NOMO-1 (cell line): ENCODE measurements around the gene ATP6V0E1.

ENCODE experiments used
- DNase-seq, 2 experiments: peaks; one replicate each; lab custom pipeline; 2025; ENCODE audit not compliant: unreplicated experiment in 2 of 2; lab: John Stamatoyannopoulos, UW

The ATP6V0E1 gene

GRCh38 chr5:172983542-172984243 is at the start of gene ATP6V0E1:
ATP6V0E1 (plus strand) TSS chr5:172983771; CDS start chr5:172983861, 90 bp downstream.
- peak; percentile 84 to 88 for DNase-seq

GRCh38 chr5:172935096-172935495 is 48.5 kb upstream of the ATP6V0E1 start:
- no peak for DNase-seq

- no peak for DNase-seq
These were observed 47.2 kb upstream of the ATP6V0E1 start for GRCh38 chr5:172936401-172936800.

DNA sequence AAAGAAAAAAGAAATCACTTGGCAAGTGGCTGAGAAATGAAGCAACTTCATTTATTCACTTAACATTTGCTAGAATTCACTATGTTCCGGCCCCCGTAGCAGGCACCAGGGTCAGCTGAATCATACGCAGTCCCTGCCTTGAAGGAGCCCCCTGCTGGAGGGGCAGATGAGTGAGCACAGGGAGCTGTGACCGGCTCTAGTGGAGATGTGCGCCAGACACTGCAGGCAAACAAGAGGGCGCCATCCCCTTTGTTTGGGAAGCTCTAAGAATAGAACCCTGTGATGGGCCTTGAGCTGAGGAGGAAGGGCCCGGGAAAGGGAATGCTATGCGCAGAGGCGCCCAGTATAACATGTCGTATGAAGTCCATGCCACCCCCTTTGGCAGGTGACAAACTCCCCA is 44.5 kb upstream of the ATP6V0E1 start:
- DNase-seq: no peak

- DNase-seq: no peak
These were observed 43.8 kb upstream of the ATP6V0E1 start for GRCh38 chr5:172939611-172940267.

DNA sequence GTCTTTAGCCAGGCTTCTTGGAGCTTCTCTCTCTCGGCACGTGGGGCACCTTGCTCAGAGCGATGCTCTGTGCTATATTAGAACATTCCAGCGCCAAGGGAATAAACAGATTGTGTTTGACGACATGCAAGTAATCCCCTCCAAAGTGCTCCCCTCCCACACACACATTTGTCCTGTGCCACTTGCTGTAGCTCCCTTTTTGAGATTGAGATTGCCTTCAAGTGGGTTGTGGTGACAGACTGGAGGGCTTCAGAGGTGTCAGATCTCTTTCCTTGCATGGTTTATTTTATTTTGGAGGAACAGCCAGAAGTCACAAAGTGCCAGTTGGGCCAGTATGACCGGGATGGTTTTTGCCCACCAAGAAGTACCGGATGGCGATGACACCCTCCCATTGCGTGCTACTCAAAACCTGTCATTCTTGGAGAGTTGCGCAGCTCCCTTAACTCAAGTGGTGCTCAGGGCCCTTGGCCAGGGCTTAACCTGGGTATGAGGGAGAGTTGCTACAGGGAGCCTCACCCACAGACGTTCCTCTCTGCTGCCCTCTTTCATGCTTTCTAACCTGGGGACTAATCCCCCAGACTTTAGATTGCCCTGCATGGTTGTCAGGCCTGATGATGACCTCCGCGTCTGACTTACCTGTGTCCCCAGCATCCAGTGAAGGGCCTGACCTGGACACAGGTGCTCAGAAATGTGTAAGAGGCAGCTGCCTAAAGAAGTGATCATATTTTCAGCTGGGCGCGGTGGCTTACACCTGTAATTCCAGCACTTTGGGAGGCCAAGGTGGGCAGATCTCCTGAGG is 43.1 kb upstream of the ATP6V0E1 start:
- no peak for DNase-seq

DNA sequence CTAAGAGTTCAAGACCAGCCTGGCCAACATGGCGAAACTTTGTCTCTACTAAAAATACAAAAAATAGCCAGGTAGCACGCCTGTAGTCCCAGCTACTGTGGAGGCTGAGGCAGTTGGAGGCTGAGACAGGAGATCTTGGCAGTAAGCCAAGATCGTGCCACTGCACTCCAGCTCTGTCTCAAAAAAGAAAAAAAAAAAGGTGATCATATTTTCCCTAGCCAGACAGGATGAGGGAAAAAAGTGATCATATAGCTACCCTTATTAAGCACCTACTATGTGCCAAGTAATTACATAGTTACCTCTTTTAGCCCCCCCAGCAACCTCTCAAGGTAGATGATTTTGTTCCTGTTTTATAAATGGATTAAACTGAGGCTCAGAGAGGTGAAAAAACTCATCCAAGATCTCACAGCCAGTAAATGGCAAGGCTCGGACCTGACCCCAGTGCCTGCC is 42.5 kb upstream of the ATP6V0E1 start:
- DNase-seq: no peak

DNA sequence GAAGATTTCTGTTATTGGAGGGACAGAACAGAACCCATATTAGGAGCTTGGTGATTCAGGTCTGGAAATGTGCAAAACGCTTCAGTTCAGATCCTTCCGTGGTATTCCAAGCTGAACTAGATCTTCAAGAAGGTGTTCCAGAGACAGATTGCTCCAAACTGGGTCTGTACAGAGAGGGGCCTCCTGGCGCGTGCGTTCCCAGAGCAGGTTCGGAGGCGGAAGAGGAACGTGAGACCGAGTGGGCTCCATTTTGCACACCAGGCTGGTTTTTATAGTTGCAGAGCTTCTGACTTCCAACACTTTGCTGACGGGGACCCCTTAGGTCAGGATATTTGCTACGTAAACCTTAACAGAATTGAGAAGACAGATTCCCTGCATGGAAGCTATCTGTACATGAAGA is 41.0 kb upstream of the ATP6V0E1 start:
- DNase-seq: no peak

DNA sequence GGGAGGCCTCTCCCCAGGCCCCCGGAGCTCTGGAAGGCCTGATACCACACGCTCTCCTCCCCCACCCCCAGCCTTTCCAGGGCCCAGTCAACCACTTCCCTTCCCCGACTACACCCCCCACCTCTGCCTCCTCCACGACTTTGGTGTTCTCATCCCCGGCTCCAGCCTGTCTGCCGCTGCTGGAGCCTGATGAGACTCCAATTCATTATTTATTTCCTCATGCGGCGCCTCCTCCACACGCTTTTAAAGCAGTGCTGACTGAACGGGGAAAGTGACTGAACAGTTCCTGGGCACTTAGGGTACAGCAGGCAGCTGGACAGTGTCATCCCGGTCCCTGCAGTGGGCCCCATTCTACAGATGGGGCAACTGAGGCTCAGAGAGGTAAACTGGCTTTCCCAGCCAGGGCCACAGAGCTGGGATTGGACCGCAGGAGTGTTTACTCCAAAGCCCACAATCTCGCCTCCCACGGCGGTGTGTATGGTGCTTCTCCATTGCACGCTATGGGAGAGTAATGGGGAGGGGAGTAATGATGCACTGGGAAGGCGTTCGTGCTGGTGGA is 40.2 kb upstream of the ATP6V0E1 start:
- no peak for DNase-seq

DNA sequence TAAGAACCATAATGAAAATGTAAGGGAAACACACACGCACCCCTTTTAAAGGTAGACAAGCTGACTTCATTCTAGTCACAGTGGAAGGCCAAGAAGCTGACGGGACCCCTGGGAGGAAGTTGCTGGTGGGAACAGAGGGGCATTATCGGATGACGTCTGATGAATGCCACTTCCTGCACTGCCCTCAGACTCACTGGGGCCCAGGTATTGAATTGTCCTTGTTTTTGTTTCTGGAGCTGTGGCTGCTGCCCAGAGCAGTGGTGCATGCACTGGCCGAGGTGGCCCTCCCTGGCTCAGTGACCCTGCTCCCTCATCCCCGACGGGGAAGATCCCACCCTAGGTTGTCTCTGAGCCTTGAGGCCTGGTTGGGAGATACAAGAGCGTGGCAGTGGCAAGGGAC is 39.7 kb upstream of the ATP6V0E1 start:
- no peak for DNase-seq

DNA sequence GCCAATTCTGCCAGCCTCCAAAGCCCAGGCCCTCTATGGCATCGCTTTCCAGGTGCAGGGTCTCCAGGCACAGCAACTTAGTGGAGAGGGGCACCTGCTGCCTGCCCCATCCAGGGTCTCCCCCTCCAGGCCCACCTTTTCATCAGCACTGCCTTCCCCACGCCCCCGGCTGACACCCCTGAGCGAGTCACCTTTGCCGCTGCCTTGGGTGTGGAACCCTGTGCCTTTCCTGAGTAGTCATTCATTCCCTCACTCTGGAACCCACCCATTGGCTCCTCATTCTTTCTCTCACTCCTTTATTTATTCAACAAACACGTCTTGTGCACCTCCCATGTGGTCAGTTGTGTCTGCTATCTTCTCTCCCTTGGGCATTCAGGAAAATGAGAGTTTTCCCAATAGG is 38.8 kb upstream of the ATP6V0E1 start:
- DNase-seq: no peak

GRCh38 chr5:172945151-172945550 is 38.4 kb upstream of the ATP6V0E1 start:
- no peak for DNase-seq

GRCh38 chr5:172946146-172946545 is 37.4 kb upstream of the ATP6V0E1 start:
- DNase-seq: no peak

- DNase-seq: no peak
These were observed 34.1 kb upstream of the ATP6V0E1 start for GRCh38 chr5:172949426-172949825.

- no peak for DNase-seq
These were observed 33.2 kb upstream of the ATP6V0E1 start for GRCh38 chr5:172950176-172950965.

DNA sequence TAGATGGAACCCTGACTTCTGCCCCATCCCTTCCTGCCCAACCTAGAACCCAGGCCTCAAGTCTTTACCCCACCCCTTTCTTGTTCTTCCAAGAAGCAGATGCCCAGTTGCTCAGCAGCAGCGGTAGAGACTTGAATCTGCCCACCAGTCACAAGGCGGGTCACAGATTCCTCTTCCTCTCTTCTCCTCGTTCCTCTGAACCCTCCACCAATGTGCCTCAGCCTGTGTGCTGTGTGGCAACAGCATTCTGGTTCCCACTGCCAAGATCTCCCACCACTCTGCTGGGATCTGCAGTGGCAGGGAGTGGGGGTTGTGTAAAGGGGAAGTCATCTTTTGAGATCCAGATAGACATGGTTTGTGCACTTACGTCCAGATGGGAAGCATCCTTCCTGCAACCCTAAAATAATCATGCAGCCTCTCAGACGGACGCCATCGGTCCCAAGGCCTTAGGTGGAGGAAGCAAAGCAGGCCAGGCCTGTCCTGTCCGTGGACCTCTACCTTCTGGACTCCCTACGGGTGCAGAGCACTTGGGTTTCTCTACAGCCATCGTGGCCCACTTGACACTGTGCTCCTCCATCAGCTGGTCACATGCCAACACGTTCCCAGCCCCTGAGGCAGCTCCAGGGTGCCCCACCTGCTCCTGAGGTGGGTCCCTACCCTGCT is 32.1 kb upstream of the ATP6V0E1 start:
- DNase-seq: no peak

DNA sequence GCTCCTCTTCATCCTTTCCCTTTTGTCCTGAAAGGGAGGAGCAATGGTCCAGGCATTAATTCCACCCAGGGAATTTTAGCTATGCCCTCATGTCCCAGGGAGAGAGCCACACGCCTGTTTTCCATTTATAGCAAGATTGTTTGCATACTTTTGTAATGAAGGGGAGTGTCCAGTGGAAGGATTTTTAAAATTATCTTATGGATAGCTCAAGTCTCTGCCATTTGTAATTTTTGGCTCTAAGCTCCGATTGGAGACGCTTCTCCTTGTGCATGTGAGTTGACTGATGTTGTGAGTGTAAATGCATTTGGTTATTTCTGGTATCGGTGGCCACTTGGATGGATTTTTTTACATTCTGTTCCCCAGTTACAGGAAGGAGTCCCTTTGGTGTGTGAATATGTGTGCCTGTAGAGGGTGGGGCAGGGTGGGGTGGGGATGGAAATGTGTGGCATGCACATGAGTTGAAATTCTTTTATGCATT is 31.5 kb upstream of the ATP6V0E1 start:
- no peak for DNase-seq

- no peak for DNase-seq
These were observed 29.5 kb upstream of the ATP6V0E1 start for GRCh38 chr5:172953776-172954675.

GRCh38 chr5:172954751-172955159 is 28.8 kb upstream of the ATP6V0E1 start:
- no peak for DNase-seq
